PC-9 (cell line): ENCODE measurements around the gene HOXA1. TPM values are rescaled to one million over a fixed set of nuclear protein-coding genes. Genes with fewer than 3 reads are reported as not detected.

Source experiments
- BruUV-seq: library from RNA; stranded (reverse); fragments of 400-500 nt; replicated peaks from 2 replicates; lab custom pipeline; 2021; lab: Mats Ljungman, UMichigan
- CTCF ChIA-PET: fragments of 300-600 bp; sonication (Branson Sonifier 250); formaldehyde crosslinking; loops from one replicate; lab custom pipeline; 2022; ENCODE audit warnings: antibody characterized with exemption; lab: Charles Lee
- POLR2A ChIA-PET: fragments of 300-600 bp; sonication (Branson Sonifier 250); formaldehyde crosslinking; loops from one replicate; lab custom pipeline; 2022; ENCODE audit warnings: antibody characterized with exemption; ENCODE audit not compliant: unreplicated experiment; lab: Charles Lee
- DNase-seq, 2 experiments: peaks; one replicate each; pipeline versions ENCODE4 v3.0.0 to v3.0.0-alpha.2; 2015 to 2022; ENCODE audit warnings: mixed read lengths in 1 of 2
- H2AFZ ChIP-seq: fragments of 200-600 bp; sonication (generic); 2 replicates; pipeline ENCODE4 v1.8.1; 2017; ENCODE audit warnings: antibody characterized with exemption
- H3F3A ChIP-seq: fragments of 200-600 bp; sonication (generic); 2 replicates; pipeline ENCODE4 v1.8.1; 2017; ENCODE audit warnings: antibody characterized with exemption, mild to moderate bottlenecking, low read depth; ENCODE audit not compliant: insufficient read depth
- H3K27ac ChIP-seq: fragments of 200-600 bp; sonication (generic); 2 replicates; pipeline ENCODE4 v1.6.1; 2016; ENCODE audit warnings: mixed run types
- H3K27me3 ChIP-seq: fragments of 200-600 bp; sonication (generic); 2 replicates; pipeline ENCODE4 v1.6.1; 2016; ENCODE audit warnings: low read depth, mixed run types; ENCODE audit not compliant: insufficient read depth
- H3K36me3 ChIP-seq: fragments of 200-600 bp; sonication (generic); 2 replicates; pipeline ENCODE4 v1.6.1; 2016; ENCODE audit warnings: low read depth, mixed run types
- H3K4me1 ChIP-seq: fragments of 200-600 bp; sonication (generic); replicated peaks from 2 replicates; pipeline ENCODE4 v1.6.1; 2016; ENCODE audit warnings: mixed run types; ENCODE audit not compliant: insufficient read depth
- H3K4me2 ChIP-seq: fragments of 200-600 bp; sonication (generic); 2 replicates; pipeline ENCODE4 v1.6.1; 2017; ENCODE audit warnings: mixed run types
- H3K4me3 ChIP-seq: fragments of 200-600 bp; sonication (generic); 2 replicates; pipeline ENCODE4 v1.6.1; 2016; ENCODE audit warnings: mixed run types
- H3K79me2 ChIP-seq: fragments of 200-600 bp; sonication (generic); 2 replicates; pipeline ENCODE4 v1.6.1; 2017; ENCODE audit warnings: low read depth, mixed run types
- H3K9me2 ChIP-seq: fragments of 200-600 bp; sonication (generic); 2 replicates; pipeline ENCODE4 v1.8.1; 2017; ENCODE audit warnings: mild to moderate bottlenecking; ENCODE audit not compliant: insufficient read depth
- H3K9me3 ChIP-seq: fragments of 200-600 bp; sonication (generic); 2 replicates; pipeline ENCODE4 v1.8.1; 2016; ENCODE audit warnings: low read depth; ENCODE audit not compliant: insufficient read depth
- H4K20me1 ChIP-seq: fragments of 200-600 bp; sonication (generic); 2 replicates; pipeline ENCODE4 v1.8.1; 2017; ENCODE audit not compliant: insufficient read depth
- CTCF ChIP-seq: fragments of 200-600 bp; sonication (generic); conservative IDR thresholded peaks from 2 replicates; pipeline ENCODE4 v1.6.1; 2017; ENCODE audit warnings: mixed run types, antibody characterized with exemption, mild to moderate bottlenecking, moderate library complexity
- EZH2 ChIP-seq: fragments of 200-600 bp; sonication (generic); IDR thresholded peaks from 2 replicates; pipeline ENCODE4 v1.8.0; 2017; ENCODE audit warnings: antibody characterized with exemption, low read depth
- intact Hi-C: fragments of 100-400 bp; cut with micrococcal nuclease; formaldehyde crosslinking; loops from one replicate; pipeline ENCODE4 v1.10.0; 2022; ENCODE audit not compliant: unreplicated experiment
- total RNA-seq: library from RNA; stranded (reverse); gene quantifications from 2 replicates; pipeline ENCODE4 v1.2.3, GENCODE V29; 2021

HOXA1 gene
- total RNA-seq, 1 experiment from 2014 or later, result 2.2 TPM

- Histone ChIP-seq H3K4me3 (no peak overlapping the region), H3K4me2 (no peak overlapping the region), H3K4me1 (peaks cover 29% of the 10 kb centered on the region), H3K79me2 (peaks cover 65% of the 10 kb centered on the region), H3F3A (peaks cover 46% of the 10 kb centered on the region), H2AFZ (no peak overlapping the region), H3K9me3 (no peaks in the 10 kb centered on the region), H4K20me1 (no peaks in the 10 kb centered on the region), H3K27me3 (no peaks in the 10 kb centered on the region), H3K27ac (no peak overlapping the region), H3K9me2 (no peaks in the 10 kb centered on the region), H3K36me3 (peaks cover 41% of the 10 kb centered on the region)
- ChIA-PET POLR2A (no interaction called here), CTCF (no interaction called here)
- no TSS peak for BruUV-seq
- no peak for DNase-seq
- TF ChIP-seq EZH2 (no peak), CTCF (no peak)
- intact Hi-C loops, result no loop called here
Observed at GRCh38 chr7:27107391-27108381, 11.9 kb upstream of the HOXA1 start.

- H3K4me3 ChIP-seq, result no peak overlapping the region
- no TSS peak for BruUV-seq
Observed at GRCh38 chr7:27106901-27107240, 11.1 kb upstream of the HOXA1 start.

More at GRCh38 chr7:27106901-27107240, 11.1 kb upstream of the HOXA1 start:
- no peak for TF ChIP-seq EZH2
- TF ChIP-seq CTCF, result no peak
- no peaks in the 10 kb centered on the region for H3K9me3 ChIP-seq
- H3K4me2 ChIP-seq, result no peak overlapping the region
- POLR2A ChIA-PET, result no interaction called here
- no peak for DNase-seq
- no peaks in the 10 kb centered on the region for H3K9me2 ChIP-seq
- intact Hi-C loops, result no loop called here
- H3K27ac ChIP-seq, result no peak overlapping the region
- H3F3A ChIP-seq, result peaks cover 37% of the 10 kb centered on the region
- CTCF ChIA-PET, result no interaction called here
- H3K27me3 ChIP-seq, result no peaks in the 10 kb centered on the region
- peaks cover 57% of the 10 kb centered on the region for H3K79me2 ChIP-seq
- H3K4me1 ChIP-seq, result peaks cover 23% of the 10 kb centered on the region
- H3K36me3 ChIP-seq, result peaks cover 34% of the 10 kb centered on the region
- H4K20me1 ChIP-seq, result no peaks in the 10 kb centered on the region
- H2AFZ ChIP-seq, result no peak overlapping the region
